A549 treated with AZD2906 at 1 μM for 4 hours (cell line): ENCODE measurements around the gene ZCWPW2. TPM values are rescaled to one million over a fixed set of nuclear protein-coding genes. Genes with fewer than 3 reads are reported as not detected.

Source experiments
- total RNA-seq: library from RNA; stranded (reverse); fragments of 200-300 nt; extraction: Qiagen RNA extraction; gene quantifications from 5 replicates; pipeline ENCODE4 v1.2.3, GENCODE V29; 2022

The ZCWPW2 gene, protein sequence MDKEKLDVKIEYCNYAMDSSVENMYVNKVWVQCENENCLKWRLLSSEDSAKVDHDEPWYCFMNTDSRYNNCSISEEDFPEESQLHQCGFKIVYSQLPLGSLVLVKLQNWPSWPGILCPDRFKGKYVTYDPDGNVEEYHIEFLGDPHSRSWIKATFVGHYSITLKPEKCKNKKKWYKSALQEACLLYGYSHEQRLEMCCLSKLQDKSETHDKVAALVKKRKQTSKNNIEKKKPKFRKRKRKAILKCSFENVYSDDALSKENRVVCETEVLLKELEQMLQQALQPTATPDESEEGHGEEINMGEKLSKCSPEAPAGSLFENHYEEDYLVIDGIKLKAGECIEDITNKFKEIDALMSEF
- total RNA-seq: 0.03 TPM in 1 of 5 replicates, not detected in the others

DNA sequence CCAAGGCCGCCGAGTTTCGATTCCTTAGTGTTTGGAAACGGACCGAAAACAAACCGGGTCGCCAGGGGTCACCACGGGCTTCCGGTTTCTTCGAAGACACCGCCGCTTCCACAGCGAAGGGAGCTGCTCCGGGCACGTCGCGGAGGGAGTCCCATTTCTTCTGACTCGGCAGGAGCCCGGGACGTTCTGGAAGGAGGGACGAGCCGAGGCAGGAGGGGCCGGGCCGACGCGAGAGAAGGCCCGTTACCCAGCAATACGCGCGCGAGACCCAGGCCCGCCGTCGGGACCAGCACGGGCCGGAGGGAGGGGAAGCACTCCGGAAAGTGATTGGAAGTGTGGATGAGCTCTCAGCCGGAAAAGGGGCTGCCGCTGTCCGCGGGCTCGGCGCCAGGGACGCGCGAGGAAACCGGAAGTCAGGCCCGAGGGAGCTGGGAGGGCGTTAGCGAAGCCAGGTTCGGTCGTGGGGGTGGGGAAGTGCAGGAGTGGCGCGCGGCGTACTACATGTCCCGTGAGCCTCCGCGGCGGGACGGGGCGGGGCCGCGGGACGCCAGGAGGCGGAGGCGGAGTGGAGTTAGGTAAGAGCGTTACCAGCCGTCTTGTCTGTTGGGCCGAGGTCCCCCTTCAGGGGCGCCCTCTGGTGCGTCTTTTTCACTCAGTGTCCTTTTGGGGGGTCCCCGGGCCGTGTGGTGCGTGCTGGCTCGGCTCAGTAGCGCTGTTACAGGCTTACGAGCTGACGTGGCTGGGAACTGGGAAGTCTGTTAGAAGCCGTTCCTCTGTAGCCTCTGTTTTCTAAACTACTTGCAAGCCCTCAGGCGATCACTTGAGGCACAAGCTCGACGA is at the start of gene ZCWPW2, which contains the start of gene AZI2:
ZCWPW2 (plus strand) TSS at position 93 of the 840 bp plus-strand sequence. CDS start 64,348 bp downstream, outside the sequence.
AZI2 (minus strand) TSS at position 196 of the 840 bp plus-strand sequence. CDS start 8,207 bp downstream, outside the sequence.

Other genes with a start within 250 kb of the ZCWPW2 start
- gene CMC1, start 107.1 kb upstream of the ZCWPW2 start, total RNA-seq: 37.9 to 46.9 TPM (median 45.0 TPM) in 5 replicates
- gene AZI2, start 103 bp downstream of the ZCWPW2 start, total RNA-seq: 36.8 to 48.1 TPM (median 40.6 TPM) in 5 replicates